Fibroblast of mammary gland (primary cell): ENCODE measurements around the gene PLA2G4A.

Experiments used
- DNase-seq: peaks from one replicate; pipeline ENCODE4 v3.0.0-alpha.2; 2010; ENCODE audit warnings: low read depth
- H3K4me3 ChIP-seq: 2 replicates; pipeline ENCODE4 v1.5.1; 2011; ENCODE audit warnings: low read depth, mild to moderate bottlenecking, low read length, moderate library complexity; ENCODE audit not compliant: control insufficient read depth
- TF ChIP-seq, protein P1 (sequence below): conservative IDR thresholded peaks from 2 replicates; pipeline ENCODE4 v1.5.1; 2011; ENCODE audit warnings: low read depth, low read length, inconsistent platforms; ENCODE audit not compliant: control insufficient read depth, insufficient read depth

The PLA2G4A gene

DNA sequence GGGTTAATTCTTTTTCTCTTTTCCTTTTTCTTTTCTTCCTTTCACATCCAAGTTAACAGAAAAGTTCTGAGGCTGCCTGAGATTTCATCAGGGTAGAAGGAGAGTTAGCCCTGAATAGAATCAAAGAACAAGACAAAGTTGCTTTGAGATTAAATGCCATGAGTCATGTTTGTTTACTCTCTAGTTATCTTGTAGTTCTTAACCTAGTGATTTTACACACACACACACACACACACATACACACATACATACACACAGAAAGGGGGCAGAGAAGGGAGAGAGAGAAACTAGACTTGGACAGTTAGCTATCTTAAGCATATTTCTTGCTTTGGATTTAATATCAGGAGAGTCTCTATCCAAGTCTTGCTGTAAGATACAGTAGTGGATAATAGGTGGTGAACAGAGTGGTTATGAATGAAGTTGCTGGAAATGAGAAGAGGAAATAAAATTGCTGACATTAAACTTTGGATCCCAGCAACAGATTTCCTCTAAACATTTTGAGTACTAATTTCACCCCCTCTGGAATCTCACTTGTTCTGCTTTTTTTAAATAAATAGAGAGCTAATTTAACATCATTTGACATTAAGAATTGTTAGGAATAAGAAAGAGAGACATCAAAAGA lies 19.9 kb downstream of the PLA2G4A start:
- DNase-seq: no peak
- H3K4me3 ChIP-seq: no peak overlapping the region
- TF ChIP-seq, protein P1, sequence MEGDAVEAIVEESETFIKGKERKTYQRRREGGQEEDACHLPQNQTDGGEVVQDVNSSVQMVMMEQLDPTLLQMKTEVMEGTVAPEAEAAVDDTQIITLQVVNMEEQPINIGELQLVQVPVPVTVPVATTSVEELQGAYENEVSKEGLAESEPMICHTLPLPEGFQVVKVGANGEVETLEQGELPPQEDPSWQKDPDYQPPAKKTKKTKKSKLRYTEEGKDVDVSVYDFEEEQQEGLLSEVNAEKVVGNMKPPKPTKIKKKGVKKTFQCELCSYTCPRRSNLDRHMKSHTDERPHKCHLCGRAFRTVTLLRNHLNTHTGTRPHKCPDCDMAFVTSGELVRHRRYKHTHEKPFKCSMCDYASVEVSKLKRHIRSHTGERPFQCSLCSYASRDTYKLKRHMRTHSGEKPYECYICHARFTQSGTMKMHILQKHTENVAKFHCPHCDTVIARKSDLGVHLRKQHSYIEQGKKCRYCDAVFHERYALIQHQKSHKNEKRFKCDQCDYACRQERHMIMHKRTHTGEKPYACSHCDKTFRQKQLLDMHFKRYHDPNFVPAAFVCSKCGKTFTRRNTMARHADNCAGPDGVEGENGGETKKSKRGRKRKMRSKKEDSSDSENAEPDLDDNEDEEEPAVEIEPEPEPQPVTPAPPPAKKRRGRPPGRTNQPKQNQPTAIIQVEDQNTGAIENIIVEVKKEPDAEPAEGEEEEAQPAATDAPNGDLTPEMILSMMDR: no peak

DNA sequence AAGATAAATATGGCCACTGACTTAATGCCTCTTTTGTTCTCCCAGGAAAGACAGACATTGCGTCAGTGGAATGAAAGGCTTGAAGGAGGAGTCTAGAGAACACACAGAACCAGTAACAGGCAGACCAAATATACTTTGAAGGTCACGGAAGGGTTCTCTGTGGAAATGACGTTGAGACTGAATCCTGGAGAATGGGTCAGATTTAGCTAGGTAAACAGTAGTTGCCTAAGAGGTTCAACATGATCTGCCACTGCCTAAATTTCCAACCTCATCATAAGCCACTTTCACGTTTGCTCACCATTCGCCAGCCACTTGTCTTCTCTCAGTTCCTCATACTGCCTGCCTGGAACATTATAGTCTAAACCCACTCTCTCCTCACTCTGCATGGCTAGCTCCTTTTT lies 20.5 kb downstream of the PLA2G4A start:
- H3K4me3 ChIP-seq: no peak overlapping the region
- TF ChIP-seq, protein P1: no peak
- DNase-seq: no peak

DNA sequence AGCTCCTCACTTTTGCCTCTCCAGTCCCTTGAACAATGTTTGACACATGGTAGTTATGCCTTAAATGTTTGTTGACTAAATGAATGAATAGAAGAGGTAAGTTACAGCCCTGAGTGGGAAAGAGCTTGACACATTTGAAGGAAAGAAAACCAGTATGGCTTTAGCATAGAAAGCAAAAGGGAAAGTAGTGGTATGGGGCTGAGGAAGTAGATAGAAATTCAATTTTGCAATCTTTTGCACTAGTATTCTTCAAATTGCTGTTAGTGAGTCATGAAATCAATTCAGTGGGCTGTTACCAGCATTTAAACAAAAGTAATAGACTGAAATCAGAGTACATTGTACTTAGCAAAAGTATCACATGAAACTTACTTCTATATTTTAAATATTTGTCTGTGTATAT lies 21.1 kb downstream of the PLA2G4A start:
- TF ChIP-seq, protein P1: no peak
- no peak overlapping the region for H3K4me3 ChIP-seq
- DNase-seq: peak; percentile 22

DNA sequence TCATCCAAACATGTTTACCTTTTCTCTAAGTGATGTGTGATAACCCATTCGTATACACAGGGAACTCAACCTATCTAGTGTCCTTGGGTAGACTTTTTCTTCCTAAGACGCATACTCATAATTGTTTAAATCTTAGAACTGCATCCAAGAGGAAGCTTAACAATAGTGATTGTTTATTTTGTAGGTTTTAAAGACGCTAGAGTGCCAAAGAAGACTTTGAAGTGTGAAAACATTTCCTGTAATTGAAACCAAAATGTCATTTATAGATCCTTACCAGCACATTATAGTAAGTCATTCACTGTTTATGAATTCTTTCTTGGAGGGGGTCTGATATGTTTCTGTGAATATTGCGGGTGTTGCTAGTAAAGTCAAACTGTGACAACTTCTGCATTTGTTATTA lies 25.4 kb downstream of the PLA2G4A start:
- H3K4me3 ChIP-seq: no peak overlapping the region
- TF ChIP-seq, protein P1: no peak
- no peak for DNase-seq

DNA sequence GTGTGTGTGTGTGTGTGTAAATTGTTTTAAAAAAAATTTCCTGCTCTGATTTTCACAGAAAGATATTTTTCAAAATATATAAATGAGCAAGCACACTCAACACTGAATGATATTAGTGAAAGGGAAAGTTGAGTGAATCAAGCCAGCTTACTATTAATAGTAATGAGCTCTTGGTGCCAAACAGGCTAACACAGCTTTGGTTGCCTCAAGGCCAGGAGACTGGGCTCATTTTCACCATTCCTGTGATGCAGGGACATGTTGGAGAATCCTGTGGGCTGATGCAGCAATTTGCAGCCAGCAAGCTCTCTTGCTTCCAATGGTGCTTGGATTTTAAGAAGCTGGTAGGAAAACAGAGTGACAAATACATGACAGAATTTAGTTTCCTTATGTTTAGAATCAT lies 30.2 kb downstream of the PLA2G4A start:
- no peak overlapping the region for H3K4me3 ChIP-seq
- TF ChIP-seq, protein P1: no peak
- no peak for DNase-seq

DNA sequence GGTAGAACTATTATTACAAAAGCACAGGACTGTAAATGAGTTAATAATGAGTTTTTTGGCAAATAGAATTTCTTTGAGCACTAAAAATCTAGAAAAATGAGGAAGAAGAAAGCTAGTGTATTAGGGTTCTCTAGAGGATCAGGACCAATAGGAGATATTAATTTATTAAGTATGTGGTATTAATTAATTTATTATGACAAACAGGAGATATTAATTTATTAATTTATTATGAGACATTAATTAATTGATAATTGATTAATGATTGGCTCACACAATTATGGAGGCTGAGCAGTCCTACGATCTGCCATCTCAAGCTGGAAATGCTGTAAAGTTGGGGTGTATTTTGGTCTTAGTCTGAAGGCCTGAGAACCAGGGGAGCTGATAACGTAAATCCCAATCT lies 31.2 kb downstream of the PLA2G4A start:
- no peak overlapping the region for H3K4me3 ChIP-seq
- TF ChIP-seq, protein P1: no peak
- DNase-seq: no peak

DNA sequence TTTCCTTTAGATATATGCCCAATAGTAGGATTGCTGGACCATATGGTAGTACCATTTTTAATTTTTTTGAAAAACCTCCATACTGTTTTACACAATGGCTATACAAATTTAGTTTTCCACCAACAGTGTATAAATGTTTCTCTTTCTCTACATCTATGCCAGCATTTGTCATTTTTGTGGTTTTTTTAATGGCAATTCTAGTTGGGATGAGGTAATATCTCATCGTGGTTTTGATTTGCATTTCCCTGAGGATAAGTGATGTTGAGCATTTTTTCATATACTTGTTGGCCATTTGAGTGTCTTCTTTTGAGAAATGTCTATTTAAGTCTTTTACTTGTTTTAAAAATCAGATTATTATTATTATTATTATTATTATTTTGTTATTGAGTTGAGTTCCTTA lies 35.5 kb downstream of the PLA2G4A start:
- TF ChIP-seq, protein P1: no peak
- peak; percentile 50 for DNase-seq
- no peak overlapping the region for H3K4me3 ChIP-seq
